ENCODE measurements around the gene P2RX2.

DNA sequence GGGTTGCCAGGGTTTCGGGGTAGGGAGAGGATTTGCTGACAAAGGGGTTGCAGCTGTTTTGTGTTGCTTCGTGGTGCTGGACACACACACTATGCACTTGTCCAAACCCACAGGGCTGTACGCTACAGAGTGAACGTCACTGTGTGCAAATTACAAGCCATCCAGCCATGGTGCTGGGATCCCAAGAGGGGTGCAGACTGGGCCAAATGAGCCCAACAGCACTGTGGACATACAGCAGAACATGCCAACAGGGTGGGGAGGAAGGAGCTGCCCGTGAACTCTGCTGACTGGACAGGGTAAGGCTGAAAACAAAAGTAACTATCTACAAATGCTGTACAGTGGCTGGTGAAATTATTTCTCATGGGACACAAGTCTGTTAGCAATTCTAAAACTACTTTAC is 43.4 kb downstream of the P2RX2 start:
- no peak for TF ChIP-seq EP300 (IDR thresholded peaks at IDR 0.05)
- TF ChIP-seq, protein P1, sequence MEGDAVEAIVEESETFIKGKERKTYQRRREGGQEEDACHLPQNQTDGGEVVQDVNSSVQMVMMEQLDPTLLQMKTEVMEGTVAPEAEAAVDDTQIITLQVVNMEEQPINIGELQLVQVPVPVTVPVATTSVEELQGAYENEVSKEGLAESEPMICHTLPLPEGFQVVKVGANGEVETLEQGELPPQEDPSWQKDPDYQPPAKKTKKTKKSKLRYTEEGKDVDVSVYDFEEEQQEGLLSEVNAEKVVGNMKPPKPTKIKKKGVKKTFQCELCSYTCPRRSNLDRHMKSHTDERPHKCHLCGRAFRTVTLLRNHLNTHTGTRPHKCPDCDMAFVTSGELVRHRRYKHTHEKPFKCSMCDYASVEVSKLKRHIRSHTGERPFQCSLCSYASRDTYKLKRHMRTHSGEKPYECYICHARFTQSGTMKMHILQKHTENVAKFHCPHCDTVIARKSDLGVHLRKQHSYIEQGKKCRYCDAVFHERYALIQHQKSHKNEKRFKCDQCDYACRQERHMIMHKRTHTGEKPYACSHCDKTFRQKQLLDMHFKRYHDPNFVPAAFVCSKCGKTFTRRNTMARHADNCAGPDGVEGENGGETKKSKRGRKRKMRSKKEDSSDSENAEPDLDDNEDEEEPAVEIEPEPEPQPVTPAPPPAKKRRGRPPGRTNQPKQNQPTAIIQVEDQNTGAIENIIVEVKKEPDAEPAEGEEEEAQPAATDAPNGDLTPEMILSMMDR (IDR thresholded peaks at IDR 0.05) = no peak
- no peak for TF ChIP-seq POLR2AphosphoS5 (IDR thresholded peaks at IDR 0.05)
- TF ChIP-seq POLR2A (IDR thresholded peaks at IDR 0.05) = no peak
